ENCODE data around the gene COX6B1.

Gene COX6B1

GRCh38 chr19:35669566-35669965 is 21.4 kb downstream of the COX6B1 start:
- POLR2A ChIA-PET (ENCODE audit: low non-redundant PET) = no interaction called here

GRCh38 chr19:35669974-35670373 is 21.9 kb downstream of the COX6B1 start:
- CTCF ChIA-PET = interaction anchor here (0.7 kb wide), 2 partner anchors 351 to 856 kb away, joined by 3 to 4 read pairs; no protein-coding TSS in a partner anchor
- POLR2A ChIA-PET (ENCODE audit: low non-redundant PET) = no interaction called here
- no peak for DNase-seq (ENCODE audit: low spot score)
- no peak for TF ChIP-seq CTCF (conservative IDR thresholded peaks at IDR 0.05; ENCODE audit: low read depth)
- H3K27ac ChIP-seq = no peak overlapping the region

More at GRCh38 chr19:35669566-35669965, 21.4 kb downstream of the COX6B1 start:
- CTCF ChIA-PET = interaction anchor here (0.5 to 0.7 kb wide), 3 partner anchors 38 to 857 kb away, joined by 3 to 4 read pairs (median 3); no protein-coding TSS in a partner anchor
- no peak for DNase-seq (ENCODE audit: low spot score)
- TF ChIP-seq CTCF (conservative IDR thresholded peaks at IDR 0.05; ENCODE audit: low read depth) = no peak
- H3K27ac ChIP-seq = no peak overlapping the region

GRCh38 chr19:35670686-35671085 is 22.6 kb downstream of the COX6B1 start:
- POLR2A ChIA-PET (ENCODE audit: low non-redundant PET) = no interaction called here
- H3K27ac ChIP-seq = no peak overlapping the region
- no peak for TF ChIP-seq CTCF (conservative IDR thresholded peaks at IDR 0.05; ENCODE audit: low read depth)
- CTCF ChIA-PET = no interaction called here
- no peak for DNase-seq (ENCODE audit: low spot score)

- no peak for DNase-seq (ENCODE audit: low spot score)
- POLR2A ChIA-PET (ENCODE audit: low non-redundant PET) = no interaction called here
- no peak for TF ChIP-seq CTCF (conservative IDR thresholded peaks at IDR 0.05; ENCODE audit: low read depth)
- H3K27ac ChIP-seq = no peak overlapping the region
- CTCF ChIA-PET = no interaction called here
Measured at GRCh38 chr19:35671818-35672217, 23.7 kb downstream of the COX6B1 start.

GRCh38 chr19:35673121-35673804 is 25.1 kb downstream of the COX6B1 start:
- ChIA-PET CTCF (interaction anchor here (0.6 to 1.0 kb wide), 2 partner anchors 20 to 147 kb away, joined by 4 to 5 read pairs; no protein-coding TSS in a partner anchor), POLR2A (ENCODE audit: low non-redundant PET) (no interaction called here)
- peak; percentile 26 for DNase-seq (ENCODE audit: low spot score)
- no peak overlapping the region for H3K27ac ChIP-seq
- no peak for TF ChIP-seq CTCF (conservative IDR thresholded peaks at IDR 0.05; ENCODE audit: low read depth)

- ChIA-PET POLR2A (ENCODE audit: low non-redundant PET) (interaction anchor here (0.6 kb wide), 1 partner anchor 27 kb away, joined by 3 read pairs; no protein-coding TSS in a partner anchor), CTCF (interaction anchor here (0.7 kb wide), 1 partner anchor 133 kb away, joined by 9 read pairs; no protein-coding TSS in a partner anchor)
- DNase-seq (ENCODE audit: low spot score) = no peak
- TF ChIP-seq CTCF (conservative IDR thresholded peaks at IDR 0.05; ENCODE audit: low read depth) = no peak
- H3K27ac ChIP-seq = no peak overlapping the region
Measured at GRCh38 chr19:35675589-35676140, 27.5 kb downstream of the COX6B1 start.
